Adrenal gland (tissue), 5 donors: Measurements from ENCODE around the gene PPIF.

Experiments used
- POLR2A ChIP-seq, 2 donors: fragments of 450-650 bp; IDR thresholded peaks; one replicate each; pipeline ENCODE4 v1.6.1; 2017; ENCODE audit warnings: antibody characterized with exemption in 2 of 2, mild to moderate bottlenecking in 2 of 2, moderate library complexity in 1 of 2
- TF ChIP-seq, protein P1 (sequence below), 6 experiments: fragments of 450-650 bp in 4 of 6; fragments of 200-600 bp in 2 of 6; sonication (generic) in 1 of 6; IDR thresholded peaks; 1 replicate in 5 of 6; 2 replicates in 1 of 6; pipeline versions ENCODE4 v1.5.1 to v1.8.0; 2016 to 2021; ENCODE audit warnings: antibody characterized with exemption in 6 of 6, mild to moderate bottlenecking in 2 of 6, moderate library complexity in 1 of 6
- donor health status: DM: no; HTN: no; CAD: no.

DNA sequence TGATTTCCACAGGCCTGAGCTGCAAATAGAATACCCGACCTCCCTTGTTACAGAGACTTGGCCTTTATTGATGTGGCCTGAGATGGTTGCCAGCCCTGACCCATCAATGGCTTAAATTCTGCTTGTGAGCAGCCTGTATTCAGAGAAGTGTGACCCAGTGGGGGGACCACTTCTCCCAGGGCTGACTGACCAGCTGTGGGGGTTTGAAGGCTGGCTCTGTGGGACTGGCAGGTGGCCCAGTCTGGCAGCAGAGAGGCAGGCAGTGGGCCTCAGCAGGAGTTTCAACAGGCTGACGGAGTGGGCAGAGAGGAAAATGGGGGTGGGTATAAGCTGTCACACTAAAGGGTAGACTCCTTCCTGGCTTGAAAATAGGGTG, 12.2 kb upstream of the PPIF start:
- TF ChIP-seq, protein P1, sequence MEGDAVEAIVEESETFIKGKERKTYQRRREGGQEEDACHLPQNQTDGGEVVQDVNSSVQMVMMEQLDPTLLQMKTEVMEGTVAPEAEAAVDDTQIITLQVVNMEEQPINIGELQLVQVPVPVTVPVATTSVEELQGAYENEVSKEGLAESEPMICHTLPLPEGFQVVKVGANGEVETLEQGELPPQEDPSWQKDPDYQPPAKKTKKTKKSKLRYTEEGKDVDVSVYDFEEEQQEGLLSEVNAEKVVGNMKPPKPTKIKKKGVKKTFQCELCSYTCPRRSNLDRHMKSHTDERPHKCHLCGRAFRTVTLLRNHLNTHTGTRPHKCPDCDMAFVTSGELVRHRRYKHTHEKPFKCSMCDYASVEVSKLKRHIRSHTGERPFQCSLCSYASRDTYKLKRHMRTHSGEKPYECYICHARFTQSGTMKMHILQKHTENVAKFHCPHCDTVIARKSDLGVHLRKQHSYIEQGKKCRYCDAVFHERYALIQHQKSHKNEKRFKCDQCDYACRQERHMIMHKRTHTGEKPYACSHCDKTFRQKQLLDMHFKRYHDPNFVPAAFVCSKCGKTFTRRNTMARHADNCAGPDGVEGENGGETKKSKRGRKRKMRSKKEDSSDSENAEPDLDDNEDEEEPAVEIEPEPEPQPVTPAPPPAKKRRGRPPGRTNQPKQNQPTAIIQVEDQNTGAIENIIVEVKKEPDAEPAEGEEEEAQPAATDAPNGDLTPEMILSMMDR (IDR thresholded peaks at IDR 0.05): no peak
- no peak for TF ChIP-seq POLR2A (IDR thresholded peaks at IDR 0.05)
